HL-60 (cell line): ENCODE data around the gene TERT.
"Not testable (repeated sequence)": the region's sequence is repeated elsewhere in the genome, so short reads cannot be mapped to it uniquely, and the experiment has no call there.

Source experiments
- DNase-seq, 2 experiments: peaks; one replicate each; pipeline ENCODE4 v3.0.0-alpha.2; 2010 to 2020; ENCODE audit warnings: low read depth in 1 of 2, low spot score in 1 of 2
- H3K27ac ChIP-seq: fragments of 250-450 bp; sonication (Bioruptor Pico); replicated peaks from 2 replicates; pipeline ENCODE4 v1.5.1; 2020; ENCODE audit warnings: mild to moderate bottlenecking, moderate library complexity
- H3K27me3 ChIP-seq: fragments of 250-450 bp; sonication (Bioruptor Pico); 2 replicates; pipeline ENCODE4 v1.5.1; 2021; ENCODE audit warnings: mild to moderate bottlenecking, moderate library complexity; ENCODE audit not compliant: insufficient read depth, poor library complexity, severe bottlenecking
- H3K4me3 ChIP-seq: replicated peaks from 2 replicates; pipeline ENCODE4 v1.5.1; 2011; ENCODE audit warnings: mild to moderate bottlenecking, control low read depth, low read length; ENCODE audit not compliant: insufficient read depth
- CTCF ChIP-seq: IDR thresholded peaks from one replicate; pipeline ENCODE4 v1.5.1; 2011; ENCODE audit warnings: low read length, control low read depth, inconsistent platforms; ENCODE audit not compliant: insufficient read depth
- GABPA ChIP-seq: IDR thresholded peaks from 2 replicates; pipeline ENCODE4 v1.6.1; 2012; ENCODE audit warnings: low read depth
- POLR2AphosphoS5 ChIP-seq: IDR thresholded peaks from 2 replicates; pipeline ENCODE4 v1.6.1; 2012; ENCODE audit warnings: low read depth
- REST ChIP-seq: IDR thresholded peaks from 2 replicates; pipeline ENCODE4 v1.6.1; 2012; ENCODE audit warnings: low read depth; ENCODE audit not compliant: insufficient replicate concordance
- SPI1 ChIP-seq: IDR thresholded peaks from 2 replicates; pipeline ENCODE4 v1.6.1; 2012; ENCODE audit warnings: low read depth, mild to moderate bottlenecking, borderline replicate concordance

TERT gene

GRCh38 chr5:1330847-1331831 lies 36.3 kb upstream of the TERT start:
- no peak for TF ChIP-seq CTCF
- TF ChIP-seq REST: no peak
- no peak for TF ChIP-seq GABPA
- no peak for TF ChIP-seq POLR2AphosphoS5
- TF ChIP-seq SPI1: no peak
- no peak for DNase-seq
- Histone ChIP-seq H3K4me3 (no peak overlapping the region), H3K27me3 (no peaks in the 10 kb centered on the region), H3K27ac (no peak overlapping the region)

DNA sequence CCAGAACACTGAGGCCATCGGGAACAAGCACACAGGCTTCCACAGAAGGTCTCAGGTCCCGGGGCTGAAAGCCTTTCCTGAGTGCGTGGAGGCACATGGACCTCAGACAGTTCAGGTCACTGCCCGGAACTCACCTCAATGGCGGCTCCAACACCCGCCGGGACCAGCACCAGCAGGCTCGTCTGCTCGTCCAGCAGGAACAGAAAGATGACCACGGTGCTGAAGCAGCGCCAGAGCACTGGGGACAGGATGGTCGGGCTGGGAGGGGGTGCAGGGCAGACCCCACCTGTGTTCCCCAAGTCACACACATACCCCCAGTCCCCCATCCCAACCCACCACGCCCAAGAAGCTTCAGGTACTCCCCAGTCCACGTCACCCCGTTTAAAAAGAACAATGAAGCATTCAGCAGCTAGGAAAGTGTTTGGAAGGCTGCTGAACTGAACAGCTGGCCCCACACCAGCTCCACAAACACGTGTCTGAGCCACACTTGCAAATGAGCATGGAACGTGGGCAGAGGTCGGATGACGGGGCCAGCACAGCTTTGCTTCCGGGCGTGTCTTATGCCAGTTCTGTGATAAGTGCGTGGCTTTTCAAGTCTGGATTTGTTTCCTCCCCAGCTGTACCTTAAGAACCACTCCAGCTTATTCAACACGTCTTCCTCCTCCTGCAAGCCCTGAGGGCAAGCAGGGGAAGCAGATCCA lies 35.4 kb upstream of the TERT start:
- TF ChIP-seq CTCF (no peak), REST (no peak), SPI1 (no peak), POLR2AphosphoS5 (no peak), GABPA (no peak)
- H3K27me3 ChIP-seq: no peaks in the 10 kb centered on the region
- no peak for DNase-seq
- H3K27ac ChIP-seq: no peak overlapping the region
- H3K4me3 ChIP-seq: no peak overlapping the region

DNA sequence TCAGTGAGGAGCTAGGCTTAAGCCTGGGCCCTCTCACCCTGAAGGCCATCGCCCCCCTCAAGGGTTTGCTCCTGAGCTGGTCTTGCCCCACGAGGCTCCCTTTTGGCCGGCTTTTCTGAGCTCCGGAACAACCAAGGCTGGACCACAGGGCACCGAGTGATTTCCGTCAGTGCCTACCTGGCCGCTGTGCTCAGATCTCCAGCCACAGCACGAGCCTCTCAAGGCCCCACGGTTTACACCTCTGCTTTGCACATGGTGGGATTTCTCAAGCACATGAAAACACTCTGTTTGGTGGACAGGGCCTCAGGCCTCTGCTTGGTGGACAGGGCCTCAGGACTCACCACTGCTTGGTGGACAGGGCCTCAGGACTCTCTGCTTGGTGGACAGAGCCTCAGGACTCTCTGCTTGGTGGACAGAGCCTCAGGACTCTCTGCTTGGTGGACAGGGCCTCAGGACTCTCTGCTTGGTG lies 34.3 kb upstream of the TERT start:
- H3K4me3 ChIP-seq: no peak overlapping the region
- TF ChIP-seq POLR2AphosphoS5: no peak
- TF ChIP-seq SPI1: no peak
- no peak for TF ChIP-seq REST
- TF ChIP-seq CTCF: no peak
- TF ChIP-seq GABPA: no peak
- H3K27ac ChIP-seq: no peak overlapping the region
- no peaks in the 10 kb centered on the region for H3K27me3 ChIP-seq
- DNase-seq: no peak

DNA sequence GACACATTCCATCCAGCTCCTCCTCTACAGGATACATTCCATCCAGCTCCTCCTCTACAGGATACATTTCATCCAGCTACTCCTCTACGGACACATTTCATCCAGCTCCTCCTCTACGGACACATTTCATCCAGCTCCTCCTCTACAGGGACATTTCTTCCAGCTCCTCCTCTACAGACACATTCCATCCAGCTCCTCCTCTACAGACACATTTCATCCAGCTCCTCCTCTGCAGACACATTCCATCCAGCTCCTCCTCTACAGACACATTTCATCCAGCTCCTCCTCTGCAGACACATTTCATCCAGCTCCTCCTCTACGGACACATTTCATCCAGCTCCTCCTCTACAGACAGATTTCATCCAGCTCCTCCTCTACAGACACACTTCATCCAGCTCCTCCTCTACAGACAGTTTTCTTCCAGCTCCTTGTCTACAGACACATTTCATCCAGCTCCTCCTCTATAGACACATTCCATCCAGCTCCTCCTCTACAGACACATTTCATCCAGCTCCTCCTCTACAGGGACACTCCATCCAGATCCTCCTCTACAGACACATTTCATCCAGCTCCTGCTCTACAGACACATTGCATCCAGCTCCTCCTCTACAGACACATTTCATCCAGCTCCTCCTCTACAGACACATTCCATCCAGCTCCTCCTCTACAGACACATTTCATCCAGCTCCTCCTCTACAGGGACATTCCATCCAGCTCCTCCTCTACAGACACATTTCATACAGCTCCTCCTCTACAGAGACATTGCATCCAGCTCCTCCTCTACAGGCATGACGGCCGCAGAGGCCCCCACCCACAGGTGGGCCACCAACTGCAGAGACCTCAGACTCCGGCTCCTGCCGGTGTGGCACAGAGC lies 33.6 kb upstream of the TERT start:
- H3K27me3 ChIP-seq, H3K4me3 ChIP-seq, DNase-seq, H3K27ac ChIP-seq: not testable (repeated sequence)
